ENCODE data around the gene DYDC2.

DNA sequence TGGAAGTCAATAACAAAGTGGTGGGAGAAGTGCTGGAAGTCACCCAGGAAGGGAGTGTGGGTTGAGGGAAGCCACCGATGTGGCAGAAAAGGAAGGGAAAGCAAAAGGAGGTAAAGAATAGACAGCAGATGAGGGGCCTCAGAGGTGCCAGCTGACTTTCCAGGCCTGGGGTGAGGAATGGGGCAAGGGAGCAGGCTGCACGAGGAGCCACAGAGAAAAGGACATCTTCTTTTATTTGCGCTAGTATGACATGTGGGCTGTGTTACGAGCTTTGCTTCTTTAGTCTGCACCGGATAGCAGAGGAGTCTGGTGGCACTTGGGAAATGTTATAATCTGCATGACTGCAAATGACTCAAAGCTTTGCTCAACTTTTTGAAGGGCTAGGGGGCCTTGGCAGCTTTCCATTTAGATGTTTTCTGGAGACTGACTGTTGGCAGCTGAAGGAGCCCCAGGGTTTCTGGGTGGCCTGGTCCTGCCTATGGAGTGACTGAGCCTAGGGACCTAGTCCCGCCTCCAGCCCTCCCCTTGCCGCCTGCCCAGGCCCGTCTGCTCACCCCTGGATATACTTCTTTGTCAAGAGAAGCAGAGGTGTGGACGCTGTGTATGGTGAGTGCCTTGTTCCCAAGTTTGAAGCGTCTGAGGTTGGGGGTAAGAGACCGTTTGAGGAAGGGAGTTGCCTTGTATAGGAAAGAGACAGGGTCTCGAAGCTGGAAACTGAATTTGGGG, 56.9 kb downstream of the DYDC2 start:
- TF ChIP-seq POLR2A (IDR thresholded peaks at IDR 0.05; ENCODE audit: low read length) = no peak
- TF ChIP-seq EP300 (IDR thresholded peaks at IDR 0.05) = no peak
- TF ChIP-seq, protein P1, sequence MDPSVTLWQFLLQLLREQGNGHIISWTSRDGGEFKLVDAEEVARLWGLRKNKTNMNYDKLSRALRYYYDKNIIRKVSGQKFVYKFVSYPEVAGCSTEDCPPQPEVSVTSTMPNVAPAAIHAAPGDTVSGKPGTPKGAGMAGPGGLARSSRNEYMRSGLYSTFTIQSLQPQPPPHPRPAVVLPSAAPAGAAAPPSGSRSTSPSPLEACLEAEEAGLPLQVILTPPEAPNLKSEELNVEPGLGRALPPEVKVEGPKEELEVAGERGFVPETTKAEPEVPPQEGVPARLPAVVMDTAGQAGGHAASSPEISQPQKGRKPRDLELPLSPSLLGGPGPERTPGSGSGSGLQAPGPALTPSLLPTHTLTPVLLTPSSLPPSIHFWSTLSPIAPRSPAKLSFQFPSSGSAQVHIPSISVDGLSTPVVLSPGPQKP (IDR thresholded peaks at IDR 0.05; ENCODE audit: low read depth, low read length) = no peak
- TF ChIP-seq EHMT2 (IDR thresholded peaks at IDR 0.05; ENCODE audit: low read depth) = no peak
- no peak for TF ChIP-seq MAFK (IDR thresholded peaks at IDR 0.05; ENCODE audit: partially characterized antibody)
- TF ChIP-seq KDM5A (IDR thresholded peaks at IDR 0.05) = no peak
- TF ChIP-seq CHD4 (IDR thresholded peaks at IDR 0.05; ENCODE audit: borderline replicate concordance) = no peak
- TF ChIP-seq, protein P2, sequence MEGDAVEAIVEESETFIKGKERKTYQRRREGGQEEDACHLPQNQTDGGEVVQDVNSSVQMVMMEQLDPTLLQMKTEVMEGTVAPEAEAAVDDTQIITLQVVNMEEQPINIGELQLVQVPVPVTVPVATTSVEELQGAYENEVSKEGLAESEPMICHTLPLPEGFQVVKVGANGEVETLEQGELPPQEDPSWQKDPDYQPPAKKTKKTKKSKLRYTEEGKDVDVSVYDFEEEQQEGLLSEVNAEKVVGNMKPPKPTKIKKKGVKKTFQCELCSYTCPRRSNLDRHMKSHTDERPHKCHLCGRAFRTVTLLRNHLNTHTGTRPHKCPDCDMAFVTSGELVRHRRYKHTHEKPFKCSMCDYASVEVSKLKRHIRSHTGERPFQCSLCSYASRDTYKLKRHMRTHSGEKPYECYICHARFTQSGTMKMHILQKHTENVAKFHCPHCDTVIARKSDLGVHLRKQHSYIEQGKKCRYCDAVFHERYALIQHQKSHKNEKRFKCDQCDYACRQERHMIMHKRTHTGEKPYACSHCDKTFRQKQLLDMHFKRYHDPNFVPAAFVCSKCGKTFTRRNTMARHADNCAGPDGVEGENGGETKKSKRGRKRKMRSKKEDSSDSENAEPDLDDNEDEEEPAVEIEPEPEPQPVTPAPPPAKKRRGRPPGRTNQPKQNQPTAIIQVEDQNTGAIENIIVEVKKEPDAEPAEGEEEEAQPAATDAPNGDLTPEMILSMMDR (IDR thresholded peaks at IDR 0.05) = no peak
- no peak for TF ChIP-seq CHD2 (IDR thresholded peaks at IDR 0.05; ENCODE audit: low read length, partially characterized antibody)
- TF ChIP-seq, protein P3, sequence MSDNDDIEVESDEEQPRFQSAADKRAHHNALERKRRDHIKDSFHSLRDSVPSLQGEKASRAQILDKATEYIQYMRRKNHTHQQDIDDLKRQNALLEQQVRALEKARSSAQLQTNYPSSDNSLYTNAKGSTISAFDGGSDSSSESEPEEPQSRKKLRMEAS (IDR thresholded peaks at IDR 0.05) = no peak
- TF ChIP-seq HOXA7 (CRISPR knock-in tag; IDR thresholded peaks at IDR 0.05) = no peak
- TF ChIP-seq JUN (IDR thresholded peaks at IDR 0.05) = no peak
- no peak for TF ChIP-seq POLR2AphosphoS2 (conservative IDR thresholded peaks at IDR 0.05; ENCODE audit: low read length)

Measured in A549 (cell line).